GM10266 (cell line): ENCODE data around the gene CDH4.

Experiments
- DNase-seq: peaks from one replicate; pipeline ENCODE4 v3.0.0; 2012; ENCODE audit errors: extremely low spot score
- TF ChIP-seq, protein P1 (sequence below): IDR thresholded peaks from 2 replicates; pipeline ENCODE4 v1.5.1; 2012; ENCODE audit warnings: mild to moderate bottlenecking, low read depth; ENCODE audit not compliant: control insufficient read depth, insufficient read depth; ENCODE audit errors: missing control alignments

Gene CDH4

DNA sequence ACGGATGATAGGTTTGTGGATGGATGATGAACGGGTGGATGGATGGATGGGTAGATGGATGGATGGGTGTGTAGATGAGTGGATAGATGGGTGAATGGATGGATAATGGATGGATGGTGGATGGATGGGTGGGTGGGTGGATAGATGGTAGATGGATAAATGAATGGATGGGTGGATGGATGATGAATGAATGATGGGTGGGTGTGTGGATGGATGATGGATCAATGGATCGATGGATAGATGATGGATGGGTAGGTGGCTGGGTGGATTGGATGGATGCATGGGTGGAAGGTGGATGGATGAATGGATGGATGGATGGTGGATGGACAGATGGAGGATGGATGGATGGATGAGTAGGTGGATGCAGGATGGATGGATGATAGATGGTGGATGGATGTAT lies 419.5 kb downstream of the CDH4 start:
- TF ChIP-seq, protein P1, sequence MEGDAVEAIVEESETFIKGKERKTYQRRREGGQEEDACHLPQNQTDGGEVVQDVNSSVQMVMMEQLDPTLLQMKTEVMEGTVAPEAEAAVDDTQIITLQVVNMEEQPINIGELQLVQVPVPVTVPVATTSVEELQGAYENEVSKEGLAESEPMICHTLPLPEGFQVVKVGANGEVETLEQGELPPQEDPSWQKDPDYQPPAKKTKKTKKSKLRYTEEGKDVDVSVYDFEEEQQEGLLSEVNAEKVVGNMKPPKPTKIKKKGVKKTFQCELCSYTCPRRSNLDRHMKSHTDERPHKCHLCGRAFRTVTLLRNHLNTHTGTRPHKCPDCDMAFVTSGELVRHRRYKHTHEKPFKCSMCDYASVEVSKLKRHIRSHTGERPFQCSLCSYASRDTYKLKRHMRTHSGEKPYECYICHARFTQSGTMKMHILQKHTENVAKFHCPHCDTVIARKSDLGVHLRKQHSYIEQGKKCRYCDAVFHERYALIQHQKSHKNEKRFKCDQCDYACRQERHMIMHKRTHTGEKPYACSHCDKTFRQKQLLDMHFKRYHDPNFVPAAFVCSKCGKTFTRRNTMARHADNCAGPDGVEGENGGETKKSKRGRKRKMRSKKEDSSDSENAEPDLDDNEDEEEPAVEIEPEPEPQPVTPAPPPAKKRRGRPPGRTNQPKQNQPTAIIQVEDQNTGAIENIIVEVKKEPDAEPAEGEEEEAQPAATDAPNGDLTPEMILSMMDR: no peak
- DNase-seq: no peak

DNA sequence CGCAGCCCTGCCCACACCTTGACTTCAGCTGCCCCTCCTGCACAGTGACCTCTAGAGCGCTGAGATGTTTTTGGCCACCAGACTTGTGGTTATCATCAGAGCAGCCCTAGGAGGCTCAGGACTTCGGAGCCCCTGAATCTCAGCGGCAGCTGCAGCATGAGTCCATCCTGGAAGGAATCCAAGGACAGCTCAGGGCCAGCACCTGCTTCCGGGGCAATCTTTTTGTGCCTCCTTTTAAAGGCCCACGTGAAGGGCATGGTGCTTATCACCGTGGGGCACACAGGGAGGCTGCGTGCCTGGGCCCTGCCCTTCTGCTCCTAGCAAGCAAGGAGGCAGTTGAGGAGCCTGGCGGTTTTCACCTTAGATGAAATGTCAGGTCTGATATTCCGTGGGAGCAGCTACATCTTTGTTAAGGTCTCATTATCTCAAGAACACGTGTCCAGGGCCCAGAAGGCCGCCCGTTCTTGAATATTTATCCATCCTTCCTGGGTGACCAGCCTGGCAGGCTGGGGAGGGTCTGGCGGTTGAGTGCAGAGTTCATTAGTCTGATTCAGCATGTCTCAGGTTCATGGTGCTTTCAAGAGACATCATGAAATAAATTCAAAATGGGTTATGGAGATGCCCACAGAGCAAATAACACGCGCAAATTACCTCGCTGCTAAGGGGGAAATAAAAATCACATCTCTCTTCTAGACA lies 421.2 kb downstream of the CDH4 start:
- no peak for DNase-seq
- TF ChIP-seq, protein P1: no peak

DNA sequence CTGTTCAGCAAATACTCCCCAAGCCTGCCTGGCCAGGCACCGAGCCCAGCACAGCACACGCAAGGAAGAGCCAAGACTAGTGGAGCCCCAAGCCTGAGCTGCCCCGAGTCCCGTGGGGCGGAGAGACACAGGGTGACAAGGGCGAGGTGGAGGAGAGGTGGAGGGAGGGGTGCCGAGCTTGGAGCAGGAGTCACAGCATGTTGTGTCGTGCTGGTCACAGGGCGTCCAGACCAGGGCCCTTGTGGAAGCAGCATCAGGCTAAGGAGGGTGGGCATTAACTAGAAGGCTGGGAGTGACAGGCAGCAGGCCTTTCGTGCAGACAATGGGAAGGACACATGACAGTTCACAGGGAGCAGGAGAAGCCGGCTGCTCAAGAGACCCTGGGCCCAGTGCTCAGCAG lies 422.1 kb downstream of the CDH4 start:
- TF ChIP-seq, protein P1: no peak
- no peak for DNase-seq

DNA sequence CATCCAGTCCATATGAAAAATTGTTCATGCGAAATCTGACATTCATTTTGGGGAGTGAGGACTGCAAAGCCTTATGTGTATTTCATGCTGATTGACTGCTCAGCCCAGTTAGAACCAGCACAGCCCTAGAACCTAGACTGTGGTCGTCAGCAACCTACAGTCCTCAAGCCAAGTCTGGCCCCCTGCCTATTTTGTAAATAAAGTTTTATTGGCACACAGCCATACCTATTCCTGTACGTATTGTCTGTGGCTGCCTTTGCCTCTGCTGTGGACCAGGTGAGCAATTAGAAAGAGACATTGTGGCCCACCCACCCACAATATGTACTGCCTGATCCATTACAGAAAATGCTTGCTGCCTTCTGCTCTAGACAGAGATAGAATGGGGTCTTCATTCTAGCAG lies 422.6 kb downstream of the CDH4 start:
- TF ChIP-seq, protein P1: no peak
- DNase-seq: no peak

DNA sequence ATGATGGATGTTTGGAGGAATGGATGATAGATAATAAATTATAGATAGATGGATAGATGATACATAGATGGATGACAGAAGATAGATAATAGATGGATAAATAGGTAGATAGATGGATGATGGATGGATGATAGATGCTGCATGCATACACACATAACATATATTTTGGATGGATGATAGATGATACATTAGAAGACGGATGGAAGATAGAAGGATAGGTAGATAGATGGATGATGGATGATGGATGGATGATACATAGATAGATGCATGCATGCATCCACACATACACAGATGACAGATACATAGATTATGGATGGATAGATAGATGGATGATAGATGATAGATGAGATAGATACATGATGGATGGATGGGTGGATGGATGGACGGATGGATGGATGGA lies 425.9 kb downstream of the CDH4 start:
- DNase-seq: no peak
- TF ChIP-seq, protein P1: no peak

DNA sequence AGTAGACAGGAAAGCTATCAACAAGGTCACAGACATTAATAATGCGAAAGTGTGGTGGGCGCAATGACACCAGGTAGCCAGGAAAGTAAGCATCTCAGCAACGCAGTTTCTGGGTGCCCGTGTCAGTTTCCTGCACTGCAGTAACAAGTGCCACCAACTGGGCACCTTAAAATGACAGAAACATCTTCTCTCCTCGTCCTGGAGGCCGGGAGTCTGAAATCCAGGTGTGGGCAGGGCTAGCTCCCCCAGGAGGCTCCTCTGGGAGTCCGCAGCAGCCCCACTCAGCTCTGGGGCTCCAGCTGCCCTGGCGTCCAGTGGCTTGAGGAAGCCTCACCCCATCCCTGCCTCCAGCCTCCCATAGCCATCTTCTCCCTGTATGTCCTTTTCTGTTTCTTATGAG lies 426.4 kb downstream of the CDH4 start:
- no peak for DNase-seq
- TF ChIP-seq, protein P1: no peak

DNA sequence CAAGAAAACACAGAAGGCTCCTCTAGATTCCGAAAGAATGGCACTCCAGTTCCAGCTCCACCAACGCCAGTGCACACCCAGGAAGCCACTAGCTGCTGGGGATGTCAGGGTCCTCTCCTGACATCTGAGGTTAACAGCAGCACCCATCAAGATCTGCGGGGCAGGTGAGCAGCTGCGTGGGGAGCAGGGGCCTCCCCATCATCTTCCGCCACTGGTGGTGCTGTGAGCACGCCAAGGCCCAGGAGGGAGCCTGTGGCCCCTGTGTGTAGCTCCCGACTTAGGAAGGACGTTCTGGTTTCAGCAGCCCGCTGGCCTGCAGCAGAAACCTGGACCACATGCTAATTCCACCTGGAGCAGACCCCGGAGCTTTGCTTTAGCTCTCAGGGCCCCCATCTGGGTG lies 427.4 kb downstream of the CDH4 start:
- TF ChIP-seq, protein P1: no peak
- DNase-seq: no peak
